B cell (primary cell): ENCODE data around the gene ZBTB7A.

ENCODE experiments used
- EZH2 ChIP-seq: IDR thresholded peaks from 2 replicates; pipeline ENCODE4 v1.6.1; 2012; ENCODE audit warnings: borderline replicate concordance, low read depth, mild to moderate bottlenecking, moderate library complexity, low read length; ENCODE audit not compliant: insufficient read depth, poor library complexity, severe bottlenecking
- TF ChIP-seq, protein P1 (sequence below): fragments of 200-600 bp; IDR thresholded peaks from one replicate; pipeline ENCODE4 v1.8.0; 2022; ENCODE audit warnings: antibody characterized with exemption, mild to moderate bottlenecking

DNA sequence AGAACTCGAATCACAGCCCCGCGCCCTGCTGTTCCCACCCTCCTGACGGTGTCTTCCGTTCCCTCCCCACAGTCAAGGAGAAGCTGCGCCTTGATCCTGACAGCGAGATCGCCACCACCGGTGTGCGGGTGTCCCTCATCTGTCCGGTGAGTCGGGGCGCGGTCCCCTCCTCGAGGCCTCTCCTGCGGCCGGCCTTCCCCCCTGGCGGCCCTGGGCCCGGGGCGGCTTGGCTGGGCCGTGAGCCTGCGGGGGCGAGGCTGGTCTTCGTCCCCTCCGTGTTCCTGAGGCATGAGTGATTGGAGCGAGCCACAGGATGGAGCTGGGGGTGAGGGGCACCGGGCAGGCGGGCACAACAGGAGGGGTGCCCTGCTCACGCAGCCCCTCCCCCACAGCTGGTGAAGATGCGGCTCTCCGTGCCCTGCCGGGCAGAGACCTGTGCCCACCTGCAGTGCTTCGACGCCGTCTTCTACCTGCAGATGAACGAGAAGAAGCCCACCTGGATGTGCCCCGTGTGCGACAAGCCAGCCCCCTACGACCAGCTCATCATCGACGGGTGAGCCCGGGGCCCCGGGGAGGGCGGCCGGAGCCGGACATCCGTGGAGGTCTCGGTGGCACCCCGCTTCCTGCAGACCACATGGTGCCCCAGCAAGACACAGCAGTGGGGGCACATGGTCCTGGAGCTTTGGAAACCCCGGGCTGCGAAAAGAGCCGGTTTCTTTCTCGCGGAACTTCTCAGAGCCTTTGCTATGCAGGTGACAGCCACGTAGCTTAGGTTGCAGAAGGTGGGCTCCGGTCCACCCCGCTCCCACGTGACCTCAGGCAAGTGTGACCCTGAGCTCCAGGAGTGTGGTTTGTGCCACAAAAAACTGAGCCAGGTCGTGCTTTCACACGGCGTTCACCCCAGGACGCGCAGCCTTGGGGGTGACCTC lies 33.4 kb downstream of the ZBTB7A start:
- TF ChIP-seq, protein P1, sequence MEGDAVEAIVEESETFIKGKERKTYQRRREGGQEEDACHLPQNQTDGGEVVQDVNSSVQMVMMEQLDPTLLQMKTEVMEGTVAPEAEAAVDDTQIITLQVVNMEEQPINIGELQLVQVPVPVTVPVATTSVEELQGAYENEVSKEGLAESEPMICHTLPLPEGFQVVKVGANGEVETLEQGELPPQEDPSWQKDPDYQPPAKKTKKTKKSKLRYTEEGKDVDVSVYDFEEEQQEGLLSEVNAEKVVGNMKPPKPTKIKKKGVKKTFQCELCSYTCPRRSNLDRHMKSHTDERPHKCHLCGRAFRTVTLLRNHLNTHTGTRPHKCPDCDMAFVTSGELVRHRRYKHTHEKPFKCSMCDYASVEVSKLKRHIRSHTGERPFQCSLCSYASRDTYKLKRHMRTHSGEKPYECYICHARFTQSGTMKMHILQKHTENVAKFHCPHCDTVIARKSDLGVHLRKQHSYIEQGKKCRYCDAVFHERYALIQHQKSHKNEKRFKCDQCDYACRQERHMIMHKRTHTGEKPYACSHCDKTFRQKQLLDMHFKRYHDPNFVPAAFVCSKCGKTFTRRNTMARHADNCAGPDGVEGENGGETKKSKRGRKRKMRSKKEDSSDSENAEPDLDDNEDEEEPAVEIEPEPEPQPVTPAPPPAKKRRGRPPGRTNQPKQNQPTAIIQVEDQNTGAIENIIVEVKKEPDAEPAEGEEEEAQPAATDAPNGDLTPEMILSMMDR, result no peak
- no peak for TF ChIP-seq EZH2
